ENCODE data around the gene RNF212. TPM values are rescaled to one million over a fixed set of nuclear protein-coding genes. Genes with fewer than 3 reads are reported as not detected.

RNF212 gene
- total and polyA plus RNA-seq, 8 donors = 1.3 to 4.8 (median 2.6) TPM; not detected in 4

DNA sequence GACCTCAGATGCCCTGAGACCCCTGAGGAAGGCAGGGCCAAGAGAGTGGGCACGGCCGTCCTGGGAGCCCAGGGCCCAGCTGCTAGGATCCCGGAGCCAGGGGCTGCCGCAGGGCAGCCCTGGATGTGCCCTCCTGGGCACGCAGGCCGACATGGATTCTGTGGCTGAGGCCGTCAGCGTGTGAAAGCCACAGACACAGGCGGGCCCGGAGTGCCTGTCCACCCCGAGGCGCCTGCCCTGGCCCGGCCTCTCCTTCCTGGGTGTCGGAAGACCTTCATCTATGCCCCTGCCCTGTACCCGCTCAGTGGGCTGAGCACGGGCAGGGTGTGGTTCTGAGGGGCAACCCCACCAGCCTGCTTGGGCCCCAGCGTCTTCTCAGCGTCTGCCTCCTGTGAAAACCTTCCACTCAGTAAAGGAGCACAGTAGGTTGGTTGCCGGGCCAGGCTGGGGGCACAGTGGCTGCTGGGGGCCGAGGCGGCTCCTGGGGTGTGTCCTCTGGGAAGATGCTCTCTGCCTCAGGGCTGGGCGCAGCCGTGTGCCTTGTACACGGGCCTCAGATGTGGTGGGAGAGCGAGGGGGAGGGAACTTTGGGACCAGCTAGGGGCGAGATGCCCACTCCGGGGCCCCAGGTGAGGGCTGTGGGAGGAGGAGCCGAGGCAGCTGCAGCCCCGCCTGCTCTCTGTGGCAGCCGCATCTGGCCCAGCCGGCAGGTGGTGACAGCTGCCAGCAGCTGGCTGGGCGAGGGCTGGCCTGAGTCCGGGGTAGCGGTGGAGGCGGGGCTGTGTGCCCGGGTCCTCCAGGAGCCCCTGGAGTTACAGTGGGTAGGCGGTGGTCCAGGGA, 81.2 kb downstream of the RNF212 start:
- Histone ChIP-seq H3K4me1 (peaks cover 28 to 71% (median 63%) of the 10 kb centered on the region in 4 donors), H3K27me3 (peaks cover 0 to 53% (median 8%) of the 10 kb centered on the region in 3 donors), H3K9me3 (no peaks in the 10 kb centered on the region), H3K4me3 (no peak overlapping the region), H3K36me3 (no peaks in the 10 kb centered on the region), H3K27ac (no peak overlapping the region)
- peak; percentile 49 to 64 for DNase-seq
- WGBS, 5 donors = 51 to 64% (median 53%) methylated on average over 14 to 37 of the region's 37 CpGs
- intact Hi-C loops (cut with DNase I; ENCODE audit: low total_unique reads) = no loop called here
- TF ChIP-seq, protein P1, sequence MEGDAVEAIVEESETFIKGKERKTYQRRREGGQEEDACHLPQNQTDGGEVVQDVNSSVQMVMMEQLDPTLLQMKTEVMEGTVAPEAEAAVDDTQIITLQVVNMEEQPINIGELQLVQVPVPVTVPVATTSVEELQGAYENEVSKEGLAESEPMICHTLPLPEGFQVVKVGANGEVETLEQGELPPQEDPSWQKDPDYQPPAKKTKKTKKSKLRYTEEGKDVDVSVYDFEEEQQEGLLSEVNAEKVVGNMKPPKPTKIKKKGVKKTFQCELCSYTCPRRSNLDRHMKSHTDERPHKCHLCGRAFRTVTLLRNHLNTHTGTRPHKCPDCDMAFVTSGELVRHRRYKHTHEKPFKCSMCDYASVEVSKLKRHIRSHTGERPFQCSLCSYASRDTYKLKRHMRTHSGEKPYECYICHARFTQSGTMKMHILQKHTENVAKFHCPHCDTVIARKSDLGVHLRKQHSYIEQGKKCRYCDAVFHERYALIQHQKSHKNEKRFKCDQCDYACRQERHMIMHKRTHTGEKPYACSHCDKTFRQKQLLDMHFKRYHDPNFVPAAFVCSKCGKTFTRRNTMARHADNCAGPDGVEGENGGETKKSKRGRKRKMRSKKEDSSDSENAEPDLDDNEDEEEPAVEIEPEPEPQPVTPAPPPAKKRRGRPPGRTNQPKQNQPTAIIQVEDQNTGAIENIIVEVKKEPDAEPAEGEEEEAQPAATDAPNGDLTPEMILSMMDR (IDR thresholded peaks at IDR 0.05) = no peak
- TF ChIP-seq EP300 (IDR thresholded peaks at IDR 0.05) (no peak), POLR2A (IDR thresholded peaks at IDR 0.05) (no peak)

DNA sequence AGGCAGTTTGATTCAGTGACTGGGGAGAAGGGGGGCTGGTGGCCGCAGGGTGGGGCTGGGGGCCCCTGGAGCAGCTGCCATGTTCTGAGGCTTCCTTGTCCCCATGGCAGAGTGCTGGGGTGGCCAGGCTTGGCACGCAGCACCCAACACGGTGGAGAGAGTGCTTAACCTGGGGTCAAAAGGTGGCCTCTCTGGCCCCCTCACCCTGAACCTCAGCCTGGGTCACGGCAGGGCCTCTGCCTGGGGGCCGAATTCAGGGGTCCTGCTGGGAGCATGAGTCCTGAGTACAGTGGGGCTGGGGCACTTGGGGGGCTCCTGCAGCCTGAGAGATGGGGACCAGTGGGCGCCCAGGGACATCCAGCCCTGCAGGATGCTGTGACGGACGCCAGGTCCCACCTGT, 82.0 kb downstream of the RNF212 start:
- WGBS, 5 donors = 73 to 88% (median 80%) methylated on average over 2 to 8 of the region's 8 CpGs
- H3K4me3 ChIP-seq = no peak overlapping the region
- no peaks in the 10 kb centered on the region for H3K36me3 ChIP-seq
- peaks cover 28 to 72% (median 62%) of the 10 kb centered on the region in 4 donors for H3K4me1 ChIP-seq
- no peak for DNase-seq
- no peak overlapping the region for H3K27ac ChIP-seq
- TF ChIP-seq, protein P1 (IDR thresholded peaks at IDR 0.05) = no peak
- TF ChIP-seq POLR2A (IDR thresholded peaks at IDR 0.05) (no peak), EP300 (IDR thresholded peaks at IDR 0.05) (no peak), POLR2AphosphoS5 (IDR thresholded peaks at IDR 0.05) (no peak)
- no peaks in the 10 kb centered on the region for H3K9me3 ChIP-seq
- intact Hi-C loops (cut with DNase I; ENCODE audit: low total_unique reads) = no loop called here
- peaks cover 0 to 53% (median 8%) of the 10 kb centered on the region in 3 donors for H3K27me3 ChIP-seq

DNA sequence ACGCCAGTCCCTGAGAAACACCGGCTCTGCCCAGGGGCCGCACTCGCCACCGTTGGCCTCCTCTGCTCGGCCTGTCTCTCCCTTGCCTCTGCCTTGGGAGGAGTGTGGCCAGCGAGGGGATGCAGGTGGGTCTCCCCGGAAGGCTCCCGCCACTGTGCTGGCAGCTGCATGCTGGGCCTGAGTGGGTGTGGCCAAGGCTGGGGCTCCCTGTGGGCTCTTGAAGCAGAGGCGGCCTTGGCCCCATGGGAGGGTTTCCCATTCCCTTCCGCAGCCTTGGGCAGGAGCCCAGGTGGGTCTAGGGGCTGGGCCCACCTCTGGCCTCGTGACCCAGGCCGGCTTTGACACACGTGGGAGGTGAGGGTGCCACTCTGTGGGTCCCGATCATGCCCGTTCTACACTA, 82.8 kb downstream of the RNF212 start:
- 36 to 60% (median 46%) methylated on average over 11 to 16 of the region's 16 CpGs for WGBS, 5 donors
- Histone ChIP-seq H3K27ac (peak overlapping the region in 1 of 5 donors; percentile 50), H3K4me3 (no peak overlapping the region), H3K4me1 (peaks cover 21 to 71% (median 54%) of the 10 kb centered on the region in 4 donors), H3K27me3 (peaks cover 0 to 53% (median 8%) of the 10 kb centered on the region in 3 donors), H3K36me3 (peaks cover 3 to 5% (median 4%) of the 10 kb centered on the region in 4 donors), H3K9me3 (no peaks in the 10 kb centered on the region)
- no peak for TF ChIP-seq POLR2AphosphoS5 (IDR thresholded peaks at IDR 0.05)
- TF ChIP-seq POLR2A (IDR thresholded peaks at IDR 0.05) = no peak
- TF ChIP-seq, protein P1 (IDR thresholded peaks at IDR 0.05) = no peak
- no peak for TF ChIP-seq EP300 (IDR thresholded peaks at IDR 0.05)
- peak; percentile 44 to 56 for DNase-seq
- intact Hi-C loops (cut with DNase I; ENCODE audit: low total_unique reads) = no loop called here

DNA sequence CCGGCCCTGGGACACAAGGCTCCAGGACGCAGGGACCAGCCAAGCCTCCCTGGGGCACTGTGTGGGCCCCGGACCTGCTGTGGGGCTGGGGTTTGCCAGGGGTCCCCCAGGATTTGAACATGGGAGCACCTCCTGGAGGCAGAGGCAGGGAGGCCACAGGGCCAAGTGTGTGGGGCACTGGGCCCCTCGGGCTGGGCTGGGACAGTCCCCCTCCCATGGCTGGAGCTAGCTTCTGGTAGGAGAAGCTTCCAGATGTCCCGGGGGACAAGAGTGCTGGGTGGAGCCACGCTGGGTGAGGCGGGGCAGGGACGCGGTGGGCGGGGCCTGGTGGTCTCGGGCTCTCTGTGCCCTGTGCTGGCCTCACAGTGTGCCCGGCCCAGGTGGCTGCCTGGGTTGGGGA, 83.3 kb downstream of the RNF212 start:
- Histone ChIP-seq H3K4me3 (no peak overlapping the region), H3K27ac (peak overlapping the region in 1 of 5 donors; percentile 50), H3K27me3 (peaks cover 0 to 53% (median 8%) of the 10 kb centered on the region in 3 donors), H3K4me1 (peaks cover 17 to 66% (median 49%) of the 10 kb centered on the region in 4 donors), H3K9me3 (no peaks in the 10 kb centered on the region), H3K36me3 (peaks cover 7 to 11% (median 9%) of the 10 kb centered on the region in 4 donors)
- TF ChIP-seq POLR2AphosphoS5 (IDR thresholded peaks at IDR 0.05) (no peak), POLR2A (IDR thresholded peaks at IDR 0.05) (no peak), EP300 (IDR thresholded peaks at IDR 0.05) (no peak)
- TF ChIP-seq, protein P1 (IDR thresholded peaks at IDR 0.05) = no peak
- 31 to 54% (median 42%) methylated on average over 6 to 12 of the region's 12 CpGs for WGBS, 5 donors
- peak; percentile 43 to 51 for DNase-seq
- intact Hi-C loops (cut with DNase I; ENCODE audit: low total_unique reads) = no loop called here

Data from stomach (tissue), 9 donors.